Glutamatergic neuron (in vitro differentiated cells): ENCODE measurements around the gene RNF111. TPM values are rescaled to one million over a fixed set of nuclear protein-coding genes. Genes with fewer than 3 reads are reported as not detected.

Experiments
- DNase-seq: peaks from one replicate; pipeline ENCODE4 v3.0.0; 2022
- H3K27ac Mint-ChIP-seq: one replicate; pipeline ENCODE4 v1.8.0; 2020; ENCODE audit warnings: mild to moderate bottlenecking, mixed read lengths, inconsistent platforms; ENCODE audit not compliant: unreplicated experiment
- H3K27me3 Mint-ChIP-seq: one replicate; pipeline ENCODE4 v1.8.0; 2020; ENCODE audit warnings: mild to moderate bottlenecking, moderate library complexity, mixed read lengths, inconsistent platforms; ENCODE audit not compliant: unreplicated experiment
- H3K36me3 Mint-ChIP-seq: one replicate; pipeline ENCODE4 v1.8.0; 2020; ENCODE audit warnings: mild to moderate bottlenecking, mixed read lengths, inconsistent platforms; ENCODE audit not compliant: unreplicated experiment
- H3K4me1 Mint-ChIP-seq: one replicate; pipeline ENCODE4 v1.8.0; 2020; ENCODE audit warnings: mild to moderate bottlenecking, low read depth, mixed read lengths, inconsistent platforms; ENCODE audit not compliant: unreplicated experiment
- H3K4me3 Mint-ChIP-seq: one replicate; pipeline ENCODE4 v1.8.0; 2020; ENCODE audit warnings: mild to moderate bottlenecking, mixed read lengths, inconsistent platforms; ENCODE audit not compliant: unreplicated experiment
- H3K9me3 Mint-ChIP-seq: one replicate; pipeline ENCODE4 v1.8.0; 2020; ENCODE audit warnings: mild to moderate bottlenecking, moderate library complexity, mixed read lengths, inconsistent platforms; ENCODE audit not compliant: unreplicated experiment
- total RNA-seq: library from RNA; stranded (reverse); fragmentation: NEBNext Ultra II Directional; extraction: Animal tissue kit (Norgen Biotek cat#: 25700); gene quantifications from one replicate; pipeline ENCODE4 v1.2.1, GENCODE V29; 2021; ENCODE audit not compliant: unreplicated experiment
- TF ChIP-seq, protein P1 (sequence below): fragments of 200-600 bp; sonication (generic); IDR thresholded peaks from one replicate; pipeline ENCODE4 v1.5.0; 2021; ENCODE audit not compliant: partially characterized antibody, unreplicated experiment

RNF111 gene
- total RNA-seq, 1 donor from 2014 or later, result 57.4 TPM

- H3K4me1 Mint-ChIP-seq, result no peaks in the 10 kb centered on the region
- no peak overlapping the region for H3K4me3 Mint-ChIP-seq
- no peaks in the 10 kb centered on the region for H3K36me3 Mint-ChIP-seq
- H3K27ac Mint-ChIP-seq, result no peak overlapping the region
- TF ChIP-seq, protein P1, sequence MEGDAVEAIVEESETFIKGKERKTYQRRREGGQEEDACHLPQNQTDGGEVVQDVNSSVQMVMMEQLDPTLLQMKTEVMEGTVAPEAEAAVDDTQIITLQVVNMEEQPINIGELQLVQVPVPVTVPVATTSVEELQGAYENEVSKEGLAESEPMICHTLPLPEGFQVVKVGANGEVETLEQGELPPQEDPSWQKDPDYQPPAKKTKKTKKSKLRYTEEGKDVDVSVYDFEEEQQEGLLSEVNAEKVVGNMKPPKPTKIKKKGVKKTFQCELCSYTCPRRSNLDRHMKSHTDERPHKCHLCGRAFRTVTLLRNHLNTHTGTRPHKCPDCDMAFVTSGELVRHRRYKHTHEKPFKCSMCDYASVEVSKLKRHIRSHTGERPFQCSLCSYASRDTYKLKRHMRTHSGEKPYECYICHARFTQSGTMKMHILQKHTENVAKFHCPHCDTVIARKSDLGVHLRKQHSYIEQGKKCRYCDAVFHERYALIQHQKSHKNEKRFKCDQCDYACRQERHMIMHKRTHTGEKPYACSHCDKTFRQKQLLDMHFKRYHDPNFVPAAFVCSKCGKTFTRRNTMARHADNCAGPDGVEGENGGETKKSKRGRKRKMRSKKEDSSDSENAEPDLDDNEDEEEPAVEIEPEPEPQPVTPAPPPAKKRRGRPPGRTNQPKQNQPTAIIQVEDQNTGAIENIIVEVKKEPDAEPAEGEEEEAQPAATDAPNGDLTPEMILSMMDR, result no peak
- no peak for DNase-seq
- H3K9me3 Mint-ChIP-seq, result no peaks in the 10 kb centered on the region
- H3K27me3 Mint-ChIP-seq, result no peaks in the 10 kb centered on the region
Observed at GRCh38 chr15:58958811-58959210, 28.7 kb upstream of the RNF111 start.

- Mint-ChIP-seq H3K27ac (no peak overlapping the region), H3K4me3 (no peak overlapping the region), H3K36me3 (no peaks in the 10 kb centered on the region), H3K9me3 (no peaks in the 10 kb centered on the region), H3K4me1 (no peaks in the 10 kb centered on the region), H3K27me3 (no peaks in the 10 kb centered on the region)
- TF ChIP-seq, protein P1, result no peak
- no peak for DNase-seq
Observed at GRCh38 chr15:58962136-58962535, 25.3 kb upstream of the RNF111 start.

GRCh38 chr15:58962662-58963565, 24.5 kb upstream of the RNF111 start:
- no peaks in the 10 kb centered on the region for H3K36me3 Mint-ChIP-seq
- no peaks in the 10 kb centered on the region for H3K9me3 Mint-ChIP-seq
- no peak overlapping the region for H3K4me3 Mint-ChIP-seq
- no peaks in the 10 kb centered on the region for H3K4me1 Mint-ChIP-seq
- no peaks in the 10 kb centered on the region for H3K27me3 Mint-ChIP-seq
- TF ChIP-seq, protein P1, result no peak
- DNase-seq, result no peak
- no peak overlapping the region for H3K27ac Mint-ChIP-seq

DNA sequence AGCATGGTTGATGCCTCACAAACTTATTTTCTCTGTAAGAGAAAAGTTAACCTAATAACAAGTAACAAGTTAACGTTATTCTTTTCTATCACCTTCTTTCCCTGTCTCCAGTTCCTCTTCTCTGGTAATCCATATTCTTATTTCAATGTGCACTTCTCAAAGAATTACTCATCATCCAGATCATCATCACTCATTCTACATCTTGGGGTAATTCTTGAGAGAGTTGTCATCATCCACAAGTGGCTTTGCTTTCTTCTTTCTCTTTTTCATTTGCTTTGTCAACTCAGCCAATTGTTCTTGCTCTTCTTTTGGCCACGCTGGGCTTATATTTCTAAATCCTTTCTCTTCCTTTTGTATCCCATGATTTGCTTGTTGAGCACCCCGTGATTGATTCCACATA, 20.8 kb upstream of the RNF111 start:
- no peaks in the 10 kb centered on the region for H3K9me3 Mint-ChIP-seq
- H3K27me3 Mint-ChIP-seq, result no peaks in the 10 kb centered on the region
- no peaks in the 10 kb centered on the region for H3K4me1 Mint-ChIP-seq
- H3K4me3 Mint-ChIP-seq, result no peak overlapping the region
- DNase-seq, result no peak
- TF ChIP-seq, protein P1, result no peak
- no peak overlapping the region for H3K27ac Mint-ChIP-seq
- H3K36me3 Mint-ChIP-seq, result no peaks in the 10 kb centered on the region

DNA sequence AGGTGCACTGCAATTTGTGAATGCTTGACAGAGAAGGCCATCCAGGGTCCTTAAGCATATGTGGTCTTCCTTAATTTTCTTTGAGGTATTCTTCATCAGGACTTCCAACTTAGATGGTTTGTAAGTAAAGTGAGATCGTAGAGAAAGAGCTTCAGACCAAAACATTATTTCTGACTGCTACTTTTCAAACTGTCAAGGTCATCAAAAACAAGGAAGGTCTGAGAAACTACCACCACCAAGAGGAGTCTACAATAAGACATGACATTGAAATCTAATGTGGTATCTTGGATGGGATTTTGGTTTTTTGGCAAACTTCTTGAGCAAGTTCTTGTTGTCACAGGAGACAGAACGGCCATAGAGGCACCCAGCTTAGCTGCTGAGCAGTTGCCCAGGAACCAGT, 20.0 kb upstream of the RNF111 start:
- H3K27me3 Mint-ChIP-seq, result no peaks in the 10 kb centered on the region
- H3K4me3 Mint-ChIP-seq, result no peak overlapping the region
- TF ChIP-seq, protein P1, result no peak
- no peaks in the 10 kb centered on the region for H3K4me1 Mint-ChIP-seq
- no peaks in the 10 kb centered on the region for H3K36me3 Mint-ChIP-seq
- no peak overlapping the region for H3K27ac Mint-ChIP-seq
- no peaks in the 10 kb centered on the region for H3K9me3 Mint-ChIP-seq
- no peak for DNase-seq
